ENCODE results near the gene MBD3. TPM values are rescaled to one million over a fixed set of nuclear protein-coding genes. Genes with fewer than 3 reads are reported as not detected.

The MBD3 gene
- total and polyA plus RNA-seq, 2 experiments from 2014 or later: 93.3 to 171 TPM

- no peak overlapping the region for H3K4me3 ChIP-seq
- H3K27me3 ChIP-seq: no peaks in the 10 kb centered on the region
- no peak for TF ChIP-seq CTCF (IDR thresholded peaks at IDR 0.05; ENCODE audit: low read depth, low read length)
- no peak overlapping the region for H3K27ac ChIP-seq
- DNase-seq (ENCODE audit: low read depth in 1 of 2, low spot score in 1 of 2): no peak
- peaks cover 5% of the 10 kb centered on the region for H3K36me3 ChIP-seq
- H3K4me1 ChIP-seq (ENCODE audit: low read depth): no peaks in the 10 kb centered on the region
- no peaks in the 10 kb centered on the region for H3K9me3 ChIP-seq (ENCODE audit: low read depth)
Measured at GRCh38 chr19:1629256-1629808, 36.7 kb upstream of the MBD3 start.

- Histone ChIP-seq H3K27me3 (no peaks in the 10 kb centered on the region), H3K4me1 (ENCODE audit: low read depth) (no peaks in the 10 kb centered on the region), H3K27ac (no peak overlapping the region), H3K9me3 (ENCODE audit: low read depth) (no peaks in the 10 kb centered on the region), H3K4me3 (no peak overlapping the region), H3K36me3 (peaks cover 7% of the 10 kb centered on the region)
- TF ChIP-seq CTCF (IDR thresholded peaks at IDR 0.05; ENCODE audit: low read depth, low read length): no peak
- DNase-seq (ENCODE audit: low read depth in 1 of 2, low spot score in 1 of 2): no peak
Measured at GRCh38 chr19:1627194-1627593, 34.5 kb upstream of the MBD3 start.

GRCh38 chr19:1626417-1627010 is 33.8 kb upstream of the MBD3 start:
- Histone ChIP-seq H3K36me3 (peaks cover 5% of the 10 kb centered on the region), H3K27me3 (no peaks in the 10 kb centered on the region), H3K4me3 (no peak overlapping the region), H3K4me1 (ENCODE audit: low read depth) (no peaks in the 10 kb centered on the region), H3K9me3 (ENCODE audit: low read depth) (no peaks in the 10 kb centered on the region), H3K27ac (no peak overlapping the region)
- no peak for DNase-seq (ENCODE audit: low read depth in 1 of 2, low spot score in 1 of 2)
- no peak for TF ChIP-seq CTCF (IDR thresholded peaks at IDR 0.05; ENCODE audit: low read depth, low read length)

- Histone ChIP-seq H3K27me3 (no peaks in the 10 kb centered on the region), H3K4me1 (ENCODE audit: low read depth) (no peaks in the 10 kb centered on the region), H3K36me3 (peaks cover 8% of the 10 kb centered on the region), H3K4me3 (no peak overlapping the region), H3K27ac (no peak overlapping the region), H3K9me3 (ENCODE audit: low read depth) (no peaks in the 10 kb centered on the region)
- TF ChIP-seq CTCF (IDR thresholded peaks at IDR 0.05; ENCODE audit: low read depth, low read length): peak; percentile 65
- DNase-seq (ENCODE audit: low read depth in 1 of 2, low spot score in 1 of 2): peak; percentile 45 to 67
Measured at GRCh38 chr19:1624458-1624857, 31.8 kb upstream of the MBD3 start.

GRCh38 chr19:1622541-1622940 is 29.9 kb upstream of the MBD3 start:
- no peak overlapping the region for H3K27ac ChIP-seq
- no peaks in the 10 kb centered on the region for H3K4me1 ChIP-seq (ENCODE audit: low read depth)
- H3K36me3 ChIP-seq: peaks cover 11% of the 10 kb centered on the region
- no peak for DNase-seq (ENCODE audit: low read depth in 1 of 2, low spot score in 1 of 2)
- no peak overlapping the region for H3K4me3 ChIP-seq
- H3K9me3 ChIP-seq (ENCODE audit: low read depth): no peaks in the 10 kb centered on the region
- no peaks in the 10 kb centered on the region for H3K27me3 ChIP-seq
- TF ChIP-seq CTCF (IDR thresholded peaks at IDR 0.05; ENCODE audit: low read depth, low read length): no peak

Data from cardiac muscle cell (in vitro differentiated cells and primary cell).